HUDEP-2 (cell line): Measurements from ENCODE around the gene LDB3.

Experiments
- DNase-seq, 76 experiments: peaks; one replicate each; lab custom pipeline; 2025; ENCODE audit not compliant: unreplicated experiment in 76 of 76; lab: John Stamatoyannopoulos, UW

The LDB3 gene

GRCh38 chr10:86651021-86651471, 17.3 kb upstream of the LDB3 start:
- DNase-seq: no peak

- DNase-seq: no peak
These were observed 16.5 kb upstream of the LDB3 start for GRCh38 chr10:86651631-86652331.

DNA sequence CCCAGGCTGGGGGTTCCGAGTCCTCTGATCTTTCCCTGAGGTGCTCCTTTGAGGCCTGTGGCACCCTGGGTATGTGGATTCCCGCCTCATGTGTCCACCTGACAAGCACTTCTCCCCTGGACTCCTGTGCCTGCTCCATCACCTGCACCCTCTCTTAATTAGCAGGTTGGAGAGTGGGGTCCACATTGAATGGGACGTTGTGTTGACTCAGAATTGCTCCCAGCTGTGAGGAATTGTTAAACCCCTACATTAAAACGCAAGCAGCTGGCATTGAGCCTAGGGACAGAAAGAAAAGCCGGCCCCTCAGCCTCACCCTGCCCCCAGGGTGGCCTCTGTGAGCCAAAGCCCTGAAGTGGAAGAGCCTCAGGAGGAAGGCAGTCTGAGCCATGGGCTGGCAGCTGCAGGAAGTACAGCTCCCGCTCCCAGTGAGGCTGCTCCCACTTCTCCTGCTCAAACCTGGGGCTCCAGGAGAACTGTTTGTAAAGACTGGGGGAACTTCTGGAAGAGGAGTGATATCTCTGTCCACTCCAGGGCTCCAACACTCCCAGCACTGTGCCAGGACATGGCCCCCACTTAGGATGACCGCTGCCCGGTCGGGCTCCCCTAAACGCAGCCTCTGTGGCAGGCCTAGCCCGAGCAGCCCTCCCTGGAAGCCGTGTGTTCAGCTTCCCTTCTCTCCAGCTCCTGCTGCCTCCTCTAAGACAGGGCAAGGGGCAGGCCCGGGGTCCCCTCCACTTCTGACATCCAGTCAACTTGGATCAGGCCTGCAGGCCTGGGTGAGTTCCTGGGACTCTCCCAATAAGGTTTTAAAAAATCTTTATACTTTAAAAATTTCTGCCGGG, 15.7 kb upstream of the LDB3 start:
- DNase-seq: no peak

- DNase-seq: no peak
These were observed 14.9 kb upstream of the LDB3 start for GRCh38 chr10:86653379-86653778.

DNA sequence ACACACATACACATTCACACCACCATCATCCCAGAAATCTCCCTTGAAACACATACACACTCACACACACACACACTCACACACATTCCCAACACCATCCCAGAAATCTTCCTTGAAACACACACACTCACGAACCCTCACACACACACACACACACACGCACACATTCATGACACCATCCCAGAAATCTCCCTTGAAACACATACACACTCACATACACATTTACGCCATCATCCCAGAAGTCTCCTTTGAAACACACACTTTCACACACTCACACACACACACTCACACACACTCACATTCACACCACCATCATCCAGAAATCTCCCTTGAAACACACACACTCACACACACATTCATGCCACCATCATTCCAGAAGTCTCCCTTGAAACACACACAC, 14.3 kb upstream of the LDB3 start:
- DNase-seq: no peak

DNA sequence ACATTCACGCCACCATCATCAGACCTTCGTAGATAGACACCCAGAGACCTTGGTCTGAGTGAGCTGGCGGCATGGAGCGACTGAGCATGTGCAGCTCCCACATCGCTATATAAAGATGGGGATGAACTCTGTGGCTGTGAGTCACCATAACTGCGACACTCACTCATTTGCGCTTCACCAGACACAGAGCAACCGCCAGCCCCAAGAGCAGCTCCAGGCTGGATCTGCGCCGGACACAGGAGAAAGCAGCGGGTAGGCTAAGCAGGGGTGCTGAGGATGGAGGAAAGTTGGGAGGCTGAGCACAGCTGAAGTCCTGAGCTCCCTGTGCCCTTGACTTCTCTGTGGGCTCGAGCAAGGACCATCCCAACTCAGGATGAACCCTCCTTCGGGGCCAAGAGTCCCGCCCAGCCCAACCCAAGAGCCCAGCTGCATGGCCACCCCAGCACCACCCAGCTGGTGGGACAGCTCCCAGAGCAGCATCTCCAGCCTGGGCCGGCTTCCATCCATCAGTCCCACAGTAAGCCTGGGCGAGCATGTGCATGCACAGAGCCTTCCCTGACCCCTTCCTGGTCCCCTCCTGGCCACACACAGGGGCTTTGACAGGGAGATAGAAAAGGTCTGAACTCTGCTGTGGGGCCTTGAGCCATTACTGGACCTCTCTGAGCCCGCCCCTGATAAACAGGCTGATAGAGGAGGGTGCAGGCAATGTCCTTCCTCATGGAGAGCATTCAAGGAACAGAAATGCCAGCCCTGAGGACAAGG, 13.7 kb upstream of the LDB3 start, which contains the start of gene OPN4:
Gene OPN4 (plus strand): TSS at position 137 of the 762 bp plus-strand sequence. CDS start 237 bp downstream, at position 374.
- DNase-seq: no peak

GRCh38 chr10:86655173-86655540, 13.2 kb upstream of the LDB3 start:
- DNase-seq: no peak

DNA sequence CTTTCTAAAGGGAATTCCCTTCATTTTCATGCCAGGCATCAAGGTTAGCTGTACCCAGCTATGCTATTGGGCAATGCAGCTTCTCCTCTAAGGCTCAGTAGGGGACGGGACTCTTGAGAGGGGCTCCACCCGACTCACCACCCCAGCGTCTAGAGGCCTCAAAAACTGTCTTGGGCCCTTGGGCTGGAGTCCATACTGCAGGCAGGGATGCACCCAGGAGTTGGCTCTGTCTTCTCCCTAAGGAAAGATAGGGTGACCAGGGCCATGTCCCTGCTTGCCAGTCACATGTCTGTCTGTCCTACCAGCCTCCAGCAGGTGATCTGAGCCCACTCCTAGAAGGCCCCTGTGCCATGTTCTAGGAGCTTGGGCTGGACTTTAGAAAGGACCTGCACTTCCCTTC, 12.7 kb upstream of the LDB3 start:
- DNase-seq: no peak

DNA sequence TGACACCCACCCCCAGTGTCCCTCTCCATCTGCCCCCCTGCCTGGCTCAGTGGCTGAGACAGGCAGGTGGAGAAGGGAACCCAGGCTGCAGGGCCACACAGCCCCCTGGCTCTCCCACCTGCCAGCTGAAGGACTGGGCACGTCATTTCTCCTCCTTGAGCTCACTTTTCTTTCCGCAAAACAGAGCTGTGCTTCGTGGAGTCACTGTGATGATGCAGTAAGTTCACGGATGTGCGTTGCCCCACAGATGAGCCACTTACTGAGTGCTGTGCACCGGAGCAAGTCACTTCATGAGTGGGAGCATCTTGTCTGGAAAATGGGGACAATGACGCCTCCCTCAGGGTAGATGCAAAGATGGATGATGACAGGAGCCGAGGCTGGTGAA, 11.3 kb upstream of the LDB3 start:
- DNase-seq: no peak

DNA sequence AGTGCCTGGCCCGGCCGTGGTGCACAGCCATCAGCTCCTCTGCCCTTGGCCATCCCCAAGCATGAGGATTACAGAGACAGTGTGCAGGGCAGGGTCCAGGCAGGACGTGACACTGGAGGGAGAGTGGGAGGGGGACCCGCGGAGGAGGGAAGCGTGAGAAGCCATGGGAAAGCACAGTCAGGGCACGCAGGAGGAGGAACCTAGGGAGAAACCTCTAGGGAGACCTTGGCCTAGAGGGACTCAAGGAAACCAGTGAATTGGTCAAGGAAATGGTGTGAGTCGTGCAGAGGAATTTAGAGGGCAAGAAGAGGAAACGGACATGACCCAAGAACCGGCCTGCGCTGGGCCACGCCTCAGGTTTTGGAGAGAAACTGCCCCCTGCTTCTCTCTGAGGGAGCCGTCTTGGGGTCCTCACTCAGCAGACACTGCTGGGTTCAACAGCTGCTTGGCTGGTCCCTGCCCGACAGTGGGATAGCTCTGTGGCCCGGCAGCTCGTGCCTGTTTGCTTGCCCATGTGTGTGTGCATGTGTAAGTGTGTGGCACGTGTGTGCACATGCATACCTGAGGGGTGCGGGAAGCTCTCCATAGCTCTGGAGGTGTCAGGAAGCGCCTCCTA, 10.8 kb upstream of the LDB3 start:
- no peak for DNase-seq

DNA sequence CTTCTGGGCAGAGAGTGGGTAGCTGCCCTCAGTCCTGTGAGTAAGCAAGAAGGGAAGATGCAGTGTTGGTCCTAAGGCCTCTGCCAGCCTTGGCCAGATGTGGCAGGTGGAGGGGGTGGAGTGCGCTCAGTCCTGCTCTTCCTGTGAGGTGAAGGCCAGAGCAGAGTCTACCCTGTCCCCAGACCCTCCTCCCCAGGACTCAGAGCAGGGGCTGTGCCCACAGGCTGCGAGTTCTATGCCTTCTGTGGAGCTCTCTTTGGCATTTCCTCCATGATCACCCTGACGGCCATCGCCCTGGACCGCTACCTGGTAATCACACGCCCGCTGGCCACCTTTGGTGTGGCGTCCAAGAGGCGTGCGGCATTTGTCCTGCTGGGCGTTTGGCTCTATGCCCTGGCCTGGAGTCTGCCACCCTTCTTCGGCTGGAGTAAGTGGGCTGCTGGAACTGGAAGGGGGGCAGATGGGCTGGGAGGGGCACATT, 10.0 kb upstream of the LDB3 start:
- DNase-seq: no peak

DNA sequence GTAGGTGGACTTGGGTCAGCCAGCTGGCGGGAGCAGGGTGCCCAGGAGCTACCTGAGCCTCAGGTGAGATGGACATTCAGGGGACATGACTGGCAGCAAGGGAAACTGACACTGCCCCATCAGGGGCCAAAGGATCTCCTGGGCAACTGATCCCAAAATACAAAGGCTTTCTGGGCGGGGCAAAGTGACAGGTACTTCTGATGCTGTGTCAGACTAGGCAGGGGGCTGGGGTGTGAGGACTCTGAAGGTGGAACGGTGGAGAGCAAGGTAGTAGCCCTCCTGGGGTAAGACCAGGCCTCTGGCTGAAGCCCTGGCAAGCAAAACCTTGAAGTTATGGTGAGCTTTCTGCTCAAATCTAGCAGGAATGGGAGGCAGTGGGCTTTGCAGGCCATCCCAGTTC, 9.6 kb upstream of the LDB3 start:
- DNase-seq: no peak

DNA sequence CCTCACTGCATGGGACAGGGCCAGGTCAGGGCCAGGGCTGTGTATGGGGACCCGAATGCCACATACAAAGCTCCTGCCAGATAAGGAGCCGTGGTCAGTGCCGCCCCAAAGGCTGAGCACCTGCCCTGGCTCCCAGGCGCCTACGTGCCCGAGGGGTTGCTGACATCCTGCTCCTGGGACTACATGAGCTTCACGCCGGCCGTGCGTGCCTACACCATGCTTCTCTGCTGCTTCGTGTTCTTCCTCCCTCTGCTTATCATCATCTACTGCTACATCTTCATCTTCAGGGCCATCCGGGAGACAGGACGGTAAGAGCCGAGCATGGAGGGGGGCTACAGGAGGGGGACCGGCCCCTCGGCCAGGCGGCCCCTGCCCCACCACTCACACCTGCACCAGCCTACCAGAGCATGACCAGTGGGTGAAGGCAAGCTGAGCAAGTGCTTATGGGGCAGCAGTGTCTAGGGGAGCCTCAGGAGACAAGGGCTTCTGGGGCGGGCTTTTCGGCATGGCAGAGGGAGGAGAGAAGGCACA, 9.1 kb upstream of the LDB3 start:
- DNase-seq: no peak

- no peak for DNase-seq
These were observed 8.4 kb upstream of the LDB3 start for GRCh38 chr10:86659721-86660453.

GRCh38 chr10:86661161-86662025, 6.9 kb upstream of the LDB3 start:
- DNase-seq: no peak

GRCh38 chr10:86662186-86663045, 5.9 kb upstream of the LDB3 start:
- no peak for DNase-seq

DNA sequence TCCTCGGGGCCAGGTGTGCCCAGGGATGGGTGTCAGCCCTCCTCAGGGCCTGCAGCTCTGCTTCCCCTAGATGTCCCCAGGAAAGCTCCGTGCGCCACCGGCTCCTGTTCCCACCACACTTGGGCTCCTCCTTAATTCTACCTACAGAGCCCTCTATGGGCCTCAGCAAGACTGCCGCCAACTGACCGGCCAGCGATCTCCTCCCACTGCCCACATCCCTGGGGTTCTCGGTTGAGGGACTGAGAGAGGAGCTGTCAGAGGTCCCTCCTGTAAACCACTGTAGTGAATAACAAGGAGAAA, 5.3 kb upstream of the LDB3 start:
- DNase-seq: no peak
